HG02938 (cell line): ENCODE data around the gene TOP1.
"Not testable (repeated sequence)": the region's sequence is repeated elsewhere in the genome, so short reads cannot be mapped to it uniquely, and the experiment has no call there.

Experiments used
- ATAC-seq: cut with Tn5 transposase; IDR thresholded peaks from one replicate; pipeline ENCODE4 v1.9.1; 2021; ENCODE audit warnings: mild to moderate bottlenecking, moderate library complexity; ENCODE audit not compliant: unreplicated experiment

TOP1 gene

GRCh38 chr20:41123631-41124030 is 95.0 kb downstream of the TOP1 start:
- ATAC-seq, result no peak

GRCh38 chr20:41124451-41125094 is 96.0 kb downstream of the TOP1 start:
- ATAC-seq, result no peak

DNA sequence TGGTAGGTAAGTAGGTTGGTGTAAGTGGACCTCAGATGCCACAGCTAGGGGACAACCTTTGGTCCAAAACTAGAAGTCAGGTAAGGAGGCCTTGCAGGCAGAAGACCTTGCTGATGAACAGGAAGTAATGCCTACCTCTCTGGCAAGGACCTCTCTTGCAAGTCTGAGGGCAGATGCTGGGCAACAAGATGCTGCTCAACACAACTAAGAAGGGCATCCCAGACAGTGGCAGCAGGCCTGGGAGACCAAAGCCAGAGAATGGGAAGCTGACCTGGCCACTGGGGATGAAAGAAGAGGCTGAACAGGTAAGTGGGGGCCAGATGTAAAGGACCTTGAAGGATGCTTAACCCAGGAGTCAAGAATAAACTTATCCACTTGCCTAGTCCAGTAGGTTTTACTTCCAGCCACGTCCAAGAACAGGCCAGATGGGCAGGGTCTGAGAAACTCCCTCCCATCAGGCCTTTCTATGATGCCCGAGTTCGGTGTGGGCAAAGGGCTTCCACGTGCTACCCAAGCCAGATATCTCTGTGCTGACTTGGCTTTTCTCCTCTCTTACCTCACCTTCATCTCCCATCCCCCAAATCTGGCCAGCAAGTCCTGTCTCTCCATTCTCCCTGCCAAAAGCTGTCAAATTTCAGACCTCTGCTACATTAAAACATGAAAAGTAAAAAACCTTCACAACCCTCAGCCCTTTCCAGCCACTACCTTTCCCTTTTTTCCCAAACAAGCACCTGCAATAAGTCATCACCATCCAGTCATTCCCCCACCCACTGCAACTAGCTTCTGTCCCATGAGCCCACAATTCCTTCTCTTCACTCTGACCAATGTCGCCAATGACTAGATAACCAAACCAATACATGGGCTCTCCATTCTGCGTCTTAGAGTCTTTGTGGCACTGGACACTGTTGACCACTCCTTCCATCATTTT is 97.2 kb downstream of the TOP1 start:
- no peak for ATAC-seq

- no peak for ATAC-seq
Measured at GRCh38 chr20:41126719-41127118, 98.1 kb downstream of the TOP1 start.

DNA sequence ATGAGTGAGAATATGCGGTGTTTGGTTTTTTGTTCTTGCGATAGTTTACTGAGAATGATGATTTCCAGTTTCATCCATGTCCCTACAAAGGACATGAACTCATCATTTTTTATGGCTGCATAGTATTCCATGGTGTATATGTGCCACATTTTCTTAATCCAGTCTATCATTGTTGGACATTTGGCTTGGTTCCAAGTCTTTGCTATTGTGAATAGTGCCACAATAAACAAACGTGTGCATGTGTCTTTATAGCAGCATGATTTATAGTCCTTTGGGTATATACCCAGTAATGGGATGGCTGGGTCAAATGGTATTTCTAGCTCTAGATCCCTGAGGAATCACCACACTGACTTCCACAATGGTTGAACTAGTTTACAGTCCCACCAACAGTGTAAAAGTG is 99.7 kb downstream of the TOP1 start:
- not testable (repeated sequence) for ATAC-seq

DNA sequence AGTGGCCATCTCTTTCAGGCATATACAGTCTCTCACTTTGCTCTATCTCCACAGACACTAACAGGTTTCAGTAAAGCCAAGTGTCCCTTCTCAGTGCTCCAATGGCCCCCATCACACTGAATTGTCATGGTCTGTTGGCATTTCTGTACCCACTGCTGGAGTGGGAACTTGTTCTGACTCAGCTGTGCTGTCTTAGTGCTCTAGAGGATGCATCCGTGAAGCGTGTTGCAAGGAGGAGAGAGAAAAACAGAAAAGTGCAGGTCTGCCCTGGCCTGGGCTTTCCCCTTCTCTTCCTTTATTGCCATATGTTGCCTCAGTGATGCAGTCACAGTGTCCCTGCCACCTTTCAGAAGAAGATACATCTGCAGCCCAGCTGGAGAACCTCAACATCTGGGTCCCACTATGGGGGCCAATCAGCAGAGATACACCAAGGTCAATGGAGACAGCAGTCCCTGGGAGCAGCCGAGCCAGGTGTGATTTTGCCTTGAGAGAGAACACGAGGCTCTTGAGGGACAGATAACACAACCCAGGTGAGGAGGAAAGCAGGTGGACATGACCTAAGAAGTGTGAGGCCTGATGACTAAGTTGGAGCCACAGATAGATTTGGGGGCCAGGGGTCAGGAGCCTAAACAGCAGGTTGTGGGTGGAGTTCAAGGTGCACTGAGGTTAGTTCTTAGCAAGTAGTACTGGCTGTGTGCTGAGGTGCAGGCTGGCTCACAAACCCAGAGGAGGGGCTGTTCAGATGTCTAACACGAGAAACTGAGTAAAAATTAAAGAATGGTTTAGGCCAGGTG is 103.2 kb downstream of the TOP1 start:
- ATAC-seq, result no peak

- ATAC-seq, result not testable (repeated sequence)
Measured at GRCh38 chr20:41132388-41132775, 103.8 kb downstream of the TOP1 start.

DNA sequence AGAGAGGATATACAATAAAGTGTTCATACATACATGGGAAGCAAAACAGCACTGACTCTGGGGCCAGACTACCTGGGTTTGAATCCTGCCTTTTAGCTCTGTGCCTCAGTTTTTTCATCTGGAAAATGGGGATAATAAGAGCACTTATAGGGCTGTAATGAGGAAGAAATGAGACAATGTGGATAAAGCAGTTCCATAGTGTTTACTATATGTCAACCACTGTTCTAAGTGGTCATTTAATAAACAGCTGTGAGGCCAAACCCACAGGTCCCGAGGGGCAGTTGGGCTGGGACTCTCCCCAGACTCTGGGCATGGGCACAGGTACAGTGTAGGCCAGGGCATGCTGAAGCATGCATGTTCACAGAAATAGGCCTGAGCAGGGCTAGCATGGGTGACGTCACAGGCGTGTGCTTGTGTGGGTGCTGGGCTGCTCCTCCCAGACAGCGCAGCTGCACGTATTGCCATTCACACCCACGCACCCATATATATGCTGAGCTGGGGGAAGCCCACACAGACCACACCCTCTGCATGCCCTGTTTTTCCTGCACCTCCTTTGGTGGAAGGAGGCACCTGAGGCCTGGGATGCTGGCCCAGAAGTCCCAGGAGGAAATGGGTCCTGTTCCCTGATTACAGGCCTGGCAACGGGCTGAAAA is 105.2 kb downstream of the TOP1 start:
- ATAC-seq, result peak; percentile 55

GRCh38 chr20:41134362-41135186 is 106.0 kb downstream of the TOP1 start:
- ATAC-seq, result no peak

DNA sequence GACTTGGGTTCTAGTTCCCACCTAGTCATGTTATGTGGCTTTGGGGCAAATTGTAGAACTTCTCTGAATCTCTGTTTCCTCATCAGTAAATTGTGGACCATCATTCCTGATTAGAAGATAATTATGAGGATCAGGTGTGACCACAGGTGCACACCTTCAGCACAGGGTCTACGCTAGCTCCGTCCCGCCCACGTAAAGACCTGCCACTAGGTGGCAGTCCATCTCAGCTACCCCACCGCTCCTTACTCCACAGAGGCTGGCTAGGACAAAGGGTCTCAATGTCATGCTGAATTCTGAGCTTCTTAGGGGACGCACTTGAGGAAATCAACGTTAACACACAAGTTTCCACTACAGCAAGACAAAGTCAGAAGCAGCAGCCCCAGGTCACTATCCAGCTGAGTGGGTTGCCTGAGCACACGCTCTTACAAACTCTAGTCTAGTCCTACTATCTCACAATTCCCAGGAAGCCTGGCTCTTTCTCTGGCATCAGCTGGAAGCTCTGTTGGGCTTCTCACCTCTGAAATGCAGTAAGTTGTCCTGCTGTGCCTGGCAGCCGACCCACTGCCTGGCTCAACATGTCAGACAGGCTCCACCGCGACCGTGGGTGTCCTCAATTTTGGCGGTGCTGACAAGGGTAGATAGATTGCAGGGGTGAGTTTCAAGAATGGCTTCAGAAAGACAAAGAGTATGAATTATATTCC is 106.7 kb downstream of the TOP1 start:
- ATAC-seq, result no peak

DNA sequence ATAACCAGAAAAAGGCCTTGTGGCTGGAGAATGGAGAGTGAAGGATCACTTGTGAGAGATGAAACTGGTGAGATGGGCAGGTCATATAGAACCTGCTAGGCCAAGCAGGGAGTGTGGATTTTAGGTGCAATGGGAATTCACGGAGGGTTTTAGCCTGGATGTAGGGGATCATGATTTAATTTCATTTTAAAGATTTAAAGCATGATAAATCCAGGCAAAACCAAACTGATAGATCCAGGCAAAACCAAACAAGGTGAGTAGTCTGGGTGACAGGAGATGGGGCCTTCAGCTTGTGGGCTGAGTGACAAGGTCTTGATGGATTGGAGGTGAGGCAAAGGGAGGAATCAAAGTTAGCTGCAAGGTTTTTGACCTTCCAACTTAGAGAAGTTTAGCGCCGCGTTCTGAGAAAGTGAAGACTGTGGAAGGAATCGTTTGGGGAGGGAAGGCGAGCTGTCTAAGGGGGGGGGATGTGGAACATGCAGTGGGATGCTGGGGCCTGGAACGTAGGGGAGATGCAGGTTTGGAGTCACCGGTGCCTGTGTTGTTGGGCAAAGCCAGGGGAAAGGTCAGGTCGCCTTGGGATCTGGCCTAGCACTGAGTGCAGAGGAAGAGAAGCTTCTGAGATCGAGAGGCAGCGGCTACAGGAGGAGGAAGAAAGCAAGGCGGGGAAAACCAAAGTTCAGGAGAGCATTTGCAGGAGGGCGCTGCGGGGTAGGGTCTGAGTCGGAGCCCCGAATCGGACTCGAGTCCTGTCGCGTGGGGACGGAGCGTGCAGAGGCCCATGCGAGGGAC is 107.5 kb downstream of the TOP1 start:
- no peak for ATAC-seq

GRCh38 chr20:41136680-41137613 is 108.3 kb downstream of the TOP1 start, which contains the start of gene PLCG1:
TSS of gene PLCG1 (plus strand) at chr20:41137543. CDS start at chr20:41137642, 99 bp downstream.
- ATAC-seq, result peak; percentile 46

GRCh38 chr20:41137614-41138474 is 109.2 kb downstream of the TOP1 start:
- peak; percentile 11 for ATAC-seq

GRCh38 chr20:41138475-41139226 is 110.0 kb downstream of the TOP1 start:
- no peak for ATAC-seq

- ATAC-seq, result no peak
Measured at GRCh38 chr20:41139227-41140093, 110.8 kb downstream of the TOP1 start.
